Midbrain (tissue), 1 donor: Measurements from ENCODE around the gene EMILIN1.
"Not testable (repeated sequence)": the region's sequence is repeated elsewhere in the genome, so short reads cannot be mapped to it uniquely, and the experiment has no call there.

Source experiments
- DNase-seq: peaks from one replicate; lab custom pipeline; 2025; lab: John Stamatoyannopoulos, UW

The EMILIN1 gene

DNA sequence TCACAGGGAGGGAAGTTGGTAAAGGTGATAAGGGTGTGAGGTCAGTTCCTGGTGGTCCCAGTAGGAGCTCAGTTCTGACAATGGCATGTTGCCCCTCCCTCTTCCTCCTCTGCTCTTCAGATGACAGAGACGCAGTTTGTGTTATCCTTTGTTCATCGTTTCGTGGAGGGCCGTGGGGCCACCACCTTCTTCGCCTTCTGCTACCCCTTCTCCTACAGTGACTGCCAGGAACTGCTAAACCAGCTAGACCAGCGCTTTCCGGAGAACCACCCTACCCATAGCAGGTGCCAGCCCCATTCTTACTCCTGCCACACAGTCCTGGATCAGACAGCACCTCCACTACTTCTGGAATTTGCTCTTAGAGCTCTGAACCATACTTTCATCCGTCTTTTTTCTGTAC is 24.6 kb upstream of the EMILIN1 start:
- DNase-seq = no peak

DNA sequence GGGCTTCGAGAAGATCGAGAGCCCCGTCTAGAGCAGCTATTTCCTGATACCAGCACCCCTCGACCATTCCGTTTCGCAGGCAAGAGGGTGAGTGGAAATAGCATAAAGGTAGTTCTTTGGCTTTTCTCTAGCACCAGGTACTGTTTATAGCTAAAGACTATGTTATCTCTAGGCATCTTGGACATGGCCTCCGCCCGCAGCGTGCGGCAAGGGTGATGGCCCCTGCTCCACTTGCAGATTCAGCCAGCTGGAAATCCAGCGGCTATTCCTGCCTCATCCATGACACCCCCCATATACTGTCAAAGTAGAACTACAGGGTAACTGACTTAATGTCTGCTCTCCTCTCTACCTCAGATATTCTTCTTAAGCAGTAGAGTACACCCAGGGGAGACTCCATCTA is 23.7 kb upstream of the EMILIN1 start:
- no peak for DNase-seq

DNA sequence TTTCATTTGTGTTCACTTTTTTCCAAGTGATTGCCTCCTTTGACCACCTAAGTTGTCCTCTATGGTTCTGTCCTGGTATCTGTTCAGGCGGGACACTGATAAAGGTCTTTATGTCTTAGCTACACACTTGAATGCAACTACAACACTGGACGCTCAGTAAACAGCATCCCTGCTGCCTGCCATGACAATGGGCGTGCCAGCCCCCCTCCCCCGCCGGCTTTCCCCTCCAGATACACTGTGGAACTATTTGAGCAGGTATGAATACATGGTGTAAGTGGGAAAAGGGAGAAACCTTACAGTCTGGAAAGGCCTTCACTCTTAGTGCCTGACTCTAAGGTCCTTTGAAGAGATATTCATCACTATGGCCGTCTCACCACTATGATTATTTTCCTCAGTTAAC is 21.2 kb upstream of the EMILIN1 start:
- no peak for DNase-seq

DNA sequence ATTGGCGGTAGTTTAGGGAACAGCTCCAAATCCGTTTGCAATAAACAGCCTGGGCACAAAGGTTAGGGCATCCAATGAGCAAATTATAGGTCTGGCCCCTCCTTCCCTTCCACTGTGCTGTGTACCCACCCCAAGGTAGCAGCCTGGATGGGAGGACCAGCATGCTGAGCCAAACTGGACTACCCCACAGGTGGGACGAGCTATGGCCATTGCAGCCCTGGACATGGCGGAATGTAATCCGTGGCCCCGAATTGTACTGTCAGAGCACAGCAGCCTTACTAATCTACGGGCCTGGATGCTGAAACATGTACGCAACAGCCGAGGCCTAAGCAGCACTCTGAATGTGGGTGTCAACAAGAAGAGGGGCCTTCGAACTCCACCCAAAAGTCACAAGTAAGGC is 20.2 kb upstream of the EMILIN1 start:
- DNase-seq = no peak

DNA sequence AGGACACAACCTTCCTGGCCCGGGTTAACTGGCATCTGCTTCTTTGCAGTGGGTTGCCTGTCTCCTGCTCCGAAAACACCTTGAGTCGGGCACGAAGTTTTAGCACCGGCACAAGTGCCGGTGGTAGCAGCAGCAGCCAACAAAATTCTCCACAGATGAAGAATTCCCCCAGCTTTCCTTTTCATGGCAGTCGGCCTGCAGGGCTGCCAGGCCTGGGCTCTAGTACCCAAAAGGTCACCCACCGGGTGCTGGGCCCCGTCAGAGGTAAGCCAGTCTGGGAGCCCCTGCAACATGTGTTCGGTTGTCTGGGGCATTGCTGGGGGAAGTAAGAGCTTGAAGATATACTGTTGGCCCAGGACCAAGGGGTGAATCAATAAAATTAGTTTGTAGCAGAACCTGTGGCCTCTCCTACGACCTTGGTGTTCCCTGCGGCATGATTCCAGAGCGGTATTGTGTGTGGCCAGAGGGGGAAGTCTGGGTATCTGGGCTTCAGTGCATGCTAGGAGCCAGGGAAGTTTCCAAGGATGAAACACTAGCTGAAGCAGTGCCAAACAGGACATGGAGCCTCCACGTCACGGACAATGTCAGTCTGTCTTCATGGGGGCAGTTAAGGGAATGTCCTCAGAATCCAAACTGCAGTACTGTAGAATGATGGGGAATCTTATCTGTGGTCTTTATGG is 19.1 kb upstream of the EMILIN1 start:
- DNase-seq = no peak

DNA sequence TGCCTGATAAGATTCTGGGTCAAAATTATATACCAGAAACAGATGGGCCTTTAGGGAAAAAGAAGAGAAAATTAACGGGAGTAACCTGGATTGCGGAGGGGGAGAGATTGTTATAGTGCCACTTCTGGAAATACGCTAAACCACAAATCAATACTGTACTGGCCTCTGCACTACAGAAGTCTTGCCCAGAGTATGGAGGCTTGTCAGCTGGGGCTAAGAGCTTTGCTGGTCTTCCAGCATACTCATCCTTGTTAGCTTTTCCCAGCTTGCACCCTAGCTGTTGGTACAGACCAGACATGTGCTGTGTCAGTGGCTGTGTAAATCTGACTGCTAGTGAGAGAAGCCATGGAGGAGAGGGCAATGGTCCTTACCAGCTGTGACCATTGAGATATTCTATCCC is 18.1 kb upstream of the EMILIN1 start:
- no peak for DNase-seq

DNA sequence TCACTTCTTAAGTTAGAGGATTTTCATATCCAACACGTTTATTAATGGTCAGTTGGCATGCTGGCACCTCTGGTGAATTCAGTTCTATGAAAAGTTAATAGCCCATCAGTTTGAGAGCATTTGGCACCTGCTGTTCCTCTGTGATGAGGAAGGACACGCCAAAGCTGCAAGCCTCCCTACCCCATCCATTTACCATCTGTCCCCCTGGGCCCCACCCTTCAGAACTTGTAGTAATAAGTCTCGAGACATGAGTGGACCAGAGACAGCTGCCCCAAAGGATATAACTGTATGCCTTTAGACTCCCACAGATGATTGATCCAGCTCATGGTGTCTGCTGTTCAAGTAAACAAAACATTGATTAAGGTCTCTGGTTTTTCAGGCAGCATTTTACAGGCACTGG is 13.3 kb upstream of the EMILIN1 start:
- DNase-seq = no peak

DNA sequence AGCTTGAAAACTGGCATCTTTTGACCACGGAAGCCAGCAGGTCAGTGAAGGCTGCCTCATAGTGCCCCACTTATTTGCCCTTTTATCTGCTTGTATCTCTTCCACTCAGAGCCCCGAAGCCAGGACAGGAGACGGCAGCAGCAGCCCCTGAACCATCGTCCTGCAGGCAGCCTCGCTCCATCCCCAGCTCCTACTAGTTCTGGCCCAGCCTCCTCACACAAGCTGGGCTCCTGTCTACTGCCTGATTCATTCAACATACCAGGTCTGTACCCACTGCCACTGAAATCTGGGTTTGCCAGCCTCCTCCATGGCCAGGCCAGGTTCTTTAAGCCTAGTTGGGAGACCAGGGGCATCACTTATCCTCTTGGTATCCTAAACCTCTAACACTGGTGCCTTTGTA is 11.0 kb upstream of the EMILIN1 start:
- no peak for DNase-seq

DNA sequence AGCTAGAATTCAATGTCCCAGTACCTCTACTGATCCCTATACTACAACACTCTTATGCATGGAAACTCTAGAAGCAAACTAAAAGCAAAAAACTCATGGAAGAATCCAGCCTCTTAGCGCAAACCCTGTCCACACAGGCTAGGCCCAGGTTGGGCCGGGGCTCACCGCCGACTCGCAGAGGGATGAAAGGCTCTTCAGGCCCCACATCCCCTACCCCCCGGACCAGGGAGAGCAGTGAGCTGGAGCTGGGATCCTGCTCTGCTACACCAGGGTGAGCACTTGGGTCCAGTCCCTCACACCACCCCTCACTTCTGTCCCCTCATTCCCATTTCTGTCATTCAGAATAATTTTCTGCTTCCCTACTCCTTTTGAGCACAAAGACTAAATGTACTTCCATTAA is 9.0 kb upstream of the EMILIN1 start:
- no peak for DNase-seq

DNA sequence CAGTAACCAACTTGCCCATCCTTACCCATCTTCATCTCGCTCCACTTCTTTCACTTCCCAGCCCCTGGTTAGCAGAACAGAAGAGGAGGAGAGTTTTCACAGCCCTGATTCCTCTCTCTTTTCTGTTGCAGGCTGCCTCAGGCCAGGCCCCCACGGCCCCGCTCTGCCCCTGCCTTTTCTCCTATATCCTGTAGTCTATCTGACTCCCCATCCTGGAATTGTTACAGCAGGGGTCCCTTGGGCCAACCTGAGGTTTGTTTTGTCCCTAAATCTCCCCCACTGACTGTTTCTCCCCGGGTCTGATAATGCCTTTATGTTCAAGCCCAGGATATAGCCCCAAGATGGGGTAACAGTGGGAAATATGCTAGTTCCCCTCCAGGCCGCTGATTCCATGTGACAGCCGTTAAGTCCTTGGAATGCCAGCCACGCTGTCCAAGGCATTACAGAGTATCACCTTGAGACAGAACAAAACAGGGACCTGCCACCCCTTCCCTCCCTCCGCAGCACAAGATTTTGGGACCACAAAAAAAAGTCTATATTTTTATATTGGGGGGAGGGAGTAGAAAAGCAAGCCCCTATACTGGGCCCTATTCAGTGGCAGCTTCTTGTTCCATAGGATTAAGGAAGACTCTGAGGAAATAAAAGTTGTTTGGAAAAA is 8.3 kb upstream of the EMILIN1 start:
- DNase-seq = no peak

DNA sequence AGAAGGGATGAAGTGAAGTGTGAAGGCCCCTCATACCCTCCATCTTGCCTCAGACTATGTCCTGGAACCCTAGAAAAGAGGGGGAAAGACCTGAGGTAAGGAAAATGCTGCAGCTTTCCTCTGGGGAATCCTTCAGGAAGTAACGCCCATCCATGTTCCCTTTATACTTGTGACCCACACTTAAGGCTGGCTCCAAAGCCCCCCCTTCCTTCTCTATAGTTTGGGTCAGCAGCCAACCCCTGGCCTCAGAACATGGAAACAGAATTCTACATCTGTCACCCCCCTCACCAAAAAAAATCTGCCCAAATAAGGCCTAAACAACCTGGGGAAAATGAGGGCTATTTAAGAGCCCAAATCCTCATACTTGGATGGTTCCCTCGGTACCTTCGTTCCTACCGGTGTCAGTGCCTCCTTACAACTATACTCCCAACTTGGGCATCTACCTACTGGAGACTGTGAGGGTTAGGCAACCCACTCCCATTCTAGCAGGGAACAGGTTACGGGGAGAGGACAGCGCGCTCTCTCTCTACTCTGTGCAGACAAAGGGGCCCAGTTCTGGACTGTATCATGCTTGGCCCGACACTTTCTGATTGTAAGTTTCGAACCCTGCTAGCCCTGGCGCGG is 7.7 kb upstream of the EMILIN1 start:
- no peak for DNase-seq

DNA sequence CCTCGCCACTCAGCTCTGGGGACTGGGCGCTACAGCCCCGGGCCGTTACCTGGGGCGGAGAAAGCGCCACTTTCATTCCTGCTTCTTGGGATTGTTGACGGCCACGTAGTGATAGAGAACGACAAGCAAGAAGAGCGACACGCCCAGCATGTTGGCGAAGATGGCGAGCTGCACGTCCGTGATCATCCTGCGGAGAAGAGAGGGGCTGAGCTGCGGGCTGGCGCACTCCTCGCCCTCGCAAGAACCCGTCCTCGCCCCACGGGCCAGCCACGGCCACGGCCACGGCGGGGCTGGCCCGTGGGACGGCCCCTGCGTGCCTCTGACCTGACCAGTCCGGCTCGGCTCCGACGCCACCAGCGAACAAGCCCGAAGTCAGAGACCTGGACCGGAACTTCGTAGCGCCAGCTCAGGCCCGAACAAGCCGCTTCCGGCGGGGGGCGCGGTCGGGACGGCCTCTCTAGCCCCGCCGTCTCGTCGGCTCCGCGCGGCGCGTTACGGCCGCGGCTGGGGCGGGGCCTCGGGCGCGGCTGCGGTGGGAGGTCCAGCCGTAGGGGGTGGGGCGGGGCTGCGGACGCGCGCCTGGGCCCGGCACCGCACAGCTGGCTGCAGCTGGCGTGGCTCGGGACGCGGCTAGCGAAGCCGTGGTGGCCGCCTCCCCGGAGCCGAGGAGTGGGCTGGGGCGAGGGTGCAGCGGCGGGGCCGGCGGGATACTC is 7.0 kb upstream of the EMILIN1 start, which contains the start of gene OST4:
Gene OST4 (minus strand): TSS at position 378 of the 713 bp plus-strand sequence.
- peak; percentile 96 for DNase-seq

DNA sequence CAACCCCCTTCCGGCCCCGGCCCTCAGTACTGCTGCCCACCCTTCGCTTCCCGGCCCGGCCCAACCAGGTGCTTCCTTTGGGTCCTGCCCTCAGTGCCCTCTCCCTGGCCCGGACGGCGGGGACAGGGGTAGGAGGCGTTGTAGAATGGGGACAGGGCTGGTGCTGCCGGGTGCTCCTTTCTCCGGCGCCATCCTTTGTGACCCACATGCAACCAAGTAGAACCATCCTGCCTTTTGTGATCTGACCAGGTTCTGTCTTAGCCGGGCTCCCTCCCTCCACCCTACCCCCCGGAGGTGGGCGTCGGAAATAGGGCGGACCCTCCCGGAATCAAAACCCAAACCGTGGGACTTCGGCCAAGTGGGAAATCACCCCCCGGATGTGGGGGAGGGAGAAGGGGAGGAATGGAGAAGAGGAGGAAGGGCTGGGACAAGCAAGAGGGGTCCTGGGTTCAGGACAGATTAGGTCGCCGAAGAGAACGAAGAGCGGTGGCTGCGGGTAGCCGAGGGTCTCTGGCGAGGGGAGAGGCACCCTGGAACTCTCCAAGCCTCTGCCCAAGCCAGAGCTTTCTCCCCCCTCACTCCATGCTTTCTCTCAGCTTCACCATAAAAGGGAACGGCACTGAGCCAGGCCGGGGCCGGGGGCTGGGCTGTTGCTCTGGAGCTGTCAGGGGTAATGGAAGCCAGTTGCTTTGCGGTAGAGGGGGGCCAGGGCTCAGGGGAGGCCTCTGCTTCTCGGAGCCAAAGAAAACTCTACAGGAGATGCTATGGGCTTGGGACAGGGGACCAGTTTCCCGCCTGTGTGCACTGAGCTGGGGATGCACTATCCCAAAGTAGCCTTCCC is 6.2 kb upstream of the EMILIN1 start:
- DNase-seq = peak; percentile 45

DNA sequence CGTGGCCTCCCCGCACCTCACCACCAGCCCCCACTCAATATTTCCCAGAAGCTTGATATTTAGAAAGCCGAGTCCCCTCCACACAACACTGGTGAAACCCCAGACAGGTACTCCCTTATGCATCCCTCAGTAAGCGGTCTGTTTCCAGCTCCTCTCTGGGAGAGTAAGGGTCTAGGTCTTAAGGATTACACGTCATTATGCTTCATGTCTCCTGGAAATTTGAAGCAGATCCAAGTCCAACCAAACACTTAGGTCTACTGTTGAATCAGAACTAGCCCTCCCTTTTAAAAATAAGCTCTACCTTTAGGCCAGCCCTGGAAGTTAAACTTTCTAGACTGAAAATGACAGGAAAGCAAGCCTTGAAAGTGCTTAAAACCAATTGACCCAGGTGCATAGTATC is 5.5 kb upstream of the EMILIN1 start:
- no peak for DNase-seq

DNA sequence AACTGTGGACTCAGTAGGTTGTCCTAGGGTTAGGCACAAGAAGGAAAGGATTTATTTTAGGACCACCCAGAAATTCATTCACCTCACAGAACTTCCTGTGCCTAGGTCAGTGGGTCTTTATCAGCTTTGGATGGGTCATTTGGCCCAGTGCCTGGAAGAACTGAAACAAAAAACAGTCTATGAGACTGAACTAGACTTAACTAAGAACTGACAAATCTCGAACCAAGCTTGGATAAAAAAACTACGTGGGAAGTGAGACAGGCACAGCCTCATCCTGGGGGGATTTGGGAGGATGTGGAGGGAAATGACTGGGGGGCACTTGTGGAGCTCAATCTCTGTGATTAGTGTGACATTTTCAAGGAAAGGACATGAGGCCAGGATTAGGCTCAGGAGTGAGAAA is 4.6 kb upstream of the EMILIN1 start:
- no peak for DNase-seq

DNA sequence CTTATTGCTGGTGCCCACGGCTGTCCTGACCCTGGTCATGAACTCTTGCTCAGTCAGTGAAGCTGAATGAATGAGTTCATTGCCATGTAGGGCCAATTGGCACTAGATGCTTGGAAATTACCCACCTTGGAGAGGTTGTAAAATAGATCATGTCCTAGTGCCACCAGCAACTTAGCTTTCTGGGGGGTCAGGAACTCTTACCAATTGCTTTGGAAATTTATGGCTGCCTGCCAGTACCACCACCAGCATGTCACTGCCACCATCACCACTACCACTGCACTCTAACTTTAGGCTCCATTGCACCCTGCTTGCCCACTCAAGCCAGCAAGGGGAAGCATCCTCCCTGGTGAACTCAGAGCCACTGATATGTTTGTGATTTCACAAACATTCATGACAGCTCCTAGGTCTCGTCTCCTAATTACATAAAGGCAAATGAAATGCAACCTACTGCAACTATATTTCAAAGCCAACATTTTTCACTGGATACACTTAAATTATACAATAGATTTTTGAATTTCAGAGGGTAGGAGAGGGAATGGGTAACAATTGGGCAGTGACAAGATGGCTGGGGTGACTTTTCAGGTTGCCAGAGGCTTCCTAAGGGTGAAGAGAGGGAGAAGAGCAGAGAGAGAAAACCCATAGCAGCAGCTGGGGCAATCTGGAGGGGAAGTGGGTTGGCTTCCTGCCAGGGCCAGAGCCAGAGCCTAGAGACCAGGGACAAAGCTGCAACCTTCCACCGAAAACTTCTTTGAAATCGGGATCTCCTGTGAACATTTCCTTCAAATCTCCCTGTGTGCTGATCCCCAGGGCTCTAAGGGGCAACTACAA is 3.5 kb upstream of the EMILIN1 start:
- DNase-seq = no peak

DNA sequence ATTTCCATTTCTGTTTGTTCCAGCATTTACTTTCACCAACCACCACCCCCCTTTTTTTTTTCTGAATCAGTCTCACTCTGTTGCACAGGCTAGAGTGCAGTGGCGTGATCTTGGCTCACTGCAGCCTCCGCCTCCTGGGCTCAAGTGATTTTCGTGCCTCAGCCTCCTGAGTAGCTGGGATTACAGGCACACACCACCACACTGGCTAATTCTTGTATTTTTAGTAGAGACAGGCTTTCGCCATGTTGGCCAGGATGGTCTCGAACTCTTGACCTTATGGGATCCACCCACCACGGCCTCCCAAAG is 2.9 kb upstream of the EMILIN1 start:
- not testable (repeated sequence) for DNase-seq

DNA sequence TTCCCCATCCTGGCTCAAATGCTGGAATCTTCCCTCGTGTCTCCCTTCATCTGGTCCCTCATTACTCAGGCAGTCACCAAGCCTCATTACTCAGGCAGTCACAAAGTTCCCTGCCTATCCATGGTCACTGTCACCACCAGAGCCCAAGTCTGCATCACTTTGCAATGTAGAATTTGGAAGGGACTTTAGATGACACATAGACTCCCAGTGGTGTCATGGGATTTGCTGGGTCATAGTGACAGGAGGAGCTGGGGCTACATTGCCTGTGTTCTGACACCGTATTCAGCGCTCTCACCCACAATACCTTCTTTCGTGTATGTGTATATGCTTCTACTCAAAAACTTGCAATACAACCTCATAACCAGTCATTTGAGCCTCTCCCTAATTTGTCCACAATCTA is 2.1 kb upstream of the EMILIN1 start:
- DNase-seq = no peak

DNA sequence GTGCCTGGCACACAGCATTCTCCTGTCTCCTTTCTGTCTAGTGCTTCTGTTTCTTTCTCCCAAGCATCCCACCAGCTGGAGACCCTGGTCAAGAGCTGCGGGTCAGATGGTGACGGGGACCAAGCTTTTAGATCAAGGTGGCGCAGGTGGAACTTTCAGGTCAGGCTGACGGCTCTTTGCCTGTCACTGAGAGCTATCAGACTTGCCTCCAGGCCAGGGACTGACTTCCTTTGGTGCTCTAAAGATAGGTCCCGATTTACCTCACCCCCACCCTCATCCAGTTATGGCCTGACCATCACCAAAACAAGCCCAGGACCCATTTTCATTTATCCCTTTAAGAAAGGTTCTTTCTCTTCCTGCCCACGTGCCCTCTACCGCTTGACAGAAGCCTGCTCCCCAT is 1.2 kb upstream of the EMILIN1 start:
- DNase-seq = no peak

DNA sequence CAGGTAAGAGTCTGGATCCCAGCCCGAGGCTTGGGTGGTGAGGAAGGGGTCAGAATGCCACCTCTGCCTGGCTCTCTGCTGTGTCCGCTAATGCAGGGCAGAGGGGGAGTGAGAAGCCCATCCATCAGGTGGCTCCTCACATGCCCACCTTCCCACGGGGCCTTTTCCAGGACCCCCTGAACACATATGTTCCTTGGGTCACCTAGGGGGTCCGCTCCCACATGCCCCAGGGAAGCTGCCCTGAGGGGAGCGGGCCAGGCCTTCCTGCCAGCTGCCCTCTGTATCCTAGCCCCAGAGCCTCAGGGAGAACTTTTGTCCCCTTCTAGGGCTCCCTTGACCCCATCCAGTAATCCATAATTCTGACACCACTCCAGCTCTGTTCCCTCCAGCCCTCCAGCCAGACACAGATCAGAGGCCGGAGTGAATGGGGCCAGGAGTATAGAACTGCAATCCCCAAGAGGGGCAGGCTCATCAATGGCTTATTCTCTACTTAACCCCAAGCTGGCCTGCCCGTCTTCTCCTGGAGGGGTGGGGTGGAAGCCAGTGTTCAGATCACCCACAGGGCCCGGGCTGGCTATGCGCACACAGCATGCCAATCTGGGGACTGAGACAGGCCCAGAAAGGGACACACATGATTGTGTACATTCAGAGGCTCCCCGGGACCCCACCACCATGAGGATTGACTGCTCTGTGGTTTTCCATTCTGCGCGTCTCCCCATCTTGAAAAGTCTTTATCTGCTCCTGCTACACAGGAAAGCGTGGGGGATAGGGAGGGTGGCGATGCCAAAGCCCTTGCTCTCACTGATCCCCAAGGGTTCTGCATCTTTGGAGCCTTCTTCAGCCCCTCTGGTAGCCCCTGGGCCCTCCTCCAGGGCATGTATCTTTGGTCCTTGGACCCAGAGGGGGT is 1.1 kb downstream of the EMILIN1 start:
- DNase-seq = no peak
